22Rv1 (cell line): Measurements from ENCODE around the gene SERPINA12.

Experiments used
- H3K27ac ChIP-seq: fragments of 450-650 bp; 2 replicates; pipeline ENCODE4 v1.5.1; 2017
- CTCF ChIP-seq: fragments of 450-650 bp; IDR thresholded peaks from 2 replicates; pipeline ENCODE4 v1.5.1; 2017; ENCODE audit warnings: mild to moderate bottlenecking
- ZFX ChIP-seq: fragments of 450-650 bp; IDR thresholded peaks from 2 replicates; pipeline ENCODE4 v1.6.1; 2017; ENCODE audit warnings: antibody characterized with exemption, borderline replicate concordance

The SERPINA12 gene

GRCh38 chr14:94481468-94482131 is 27.7 kb downstream of the SERPINA12 start:
- no peak for TF ChIP-seq ZFX
- TF ChIP-seq CTCF: no peak
- no peak overlapping the region for H3K27ac ChIP-seq

- no peak for TF ChIP-seq CTCF
- TF ChIP-seq ZFX: no peak
- no peak overlapping the region for H3K27ac ChIP-seq
Observed at GRCh38 chr14:94480809-94481208, 28.5 kb downstream of the SERPINA12 start.

- TF ChIP-seq CTCF: no peak
- no peak for TF ChIP-seq ZFX
- no peak overlapping the region for H3K27ac ChIP-seq
Observed at GRCh38 chr14:94478420-94478819, 30.8 kb downstream of the SERPINA12 start.

- TF ChIP-seq CTCF (no peak), ZFX (no peak)
- no peak within 1 kb of the TSS for H3K27ac ChIP-seq
Observed at GRCh38 chr14:94476023-94476422, 33.2 kb downstream of the SERPINA12 start, which contains the start of gene SERPINA9. TSS of gene SERPINA9 (minus strand) at chr14:94476197. CDS start at chr14:94469840, 6,357 bp downstream.

DNA sequence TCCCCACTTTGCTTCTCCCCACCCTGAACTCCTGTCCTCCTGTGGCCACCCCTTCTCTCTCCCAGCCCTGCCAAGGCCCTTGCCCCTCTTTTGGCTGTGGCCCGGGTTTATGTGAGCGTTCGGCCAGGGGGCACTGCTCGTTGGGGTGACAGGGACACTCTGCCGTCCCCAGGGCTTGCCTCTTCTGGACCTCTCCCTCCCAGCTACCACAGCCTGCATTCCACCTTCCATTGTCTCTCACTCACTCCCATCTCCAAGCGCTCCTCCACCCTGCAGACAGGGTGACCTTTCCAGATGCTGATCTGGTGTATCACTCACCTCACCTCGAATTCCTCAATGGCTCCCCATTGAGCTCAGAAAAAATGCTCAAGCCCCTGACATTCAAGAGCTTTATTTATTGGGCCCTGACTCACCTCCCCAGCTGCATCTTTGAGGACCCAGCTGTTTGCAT is 34.7 kb downstream of the SERPINA12 start:
- H3K27ac ChIP-seq: no peak overlapping the region
- no peak for TF ChIP-seq ZFX
- no peak for TF ChIP-seq CTCF

DNA sequence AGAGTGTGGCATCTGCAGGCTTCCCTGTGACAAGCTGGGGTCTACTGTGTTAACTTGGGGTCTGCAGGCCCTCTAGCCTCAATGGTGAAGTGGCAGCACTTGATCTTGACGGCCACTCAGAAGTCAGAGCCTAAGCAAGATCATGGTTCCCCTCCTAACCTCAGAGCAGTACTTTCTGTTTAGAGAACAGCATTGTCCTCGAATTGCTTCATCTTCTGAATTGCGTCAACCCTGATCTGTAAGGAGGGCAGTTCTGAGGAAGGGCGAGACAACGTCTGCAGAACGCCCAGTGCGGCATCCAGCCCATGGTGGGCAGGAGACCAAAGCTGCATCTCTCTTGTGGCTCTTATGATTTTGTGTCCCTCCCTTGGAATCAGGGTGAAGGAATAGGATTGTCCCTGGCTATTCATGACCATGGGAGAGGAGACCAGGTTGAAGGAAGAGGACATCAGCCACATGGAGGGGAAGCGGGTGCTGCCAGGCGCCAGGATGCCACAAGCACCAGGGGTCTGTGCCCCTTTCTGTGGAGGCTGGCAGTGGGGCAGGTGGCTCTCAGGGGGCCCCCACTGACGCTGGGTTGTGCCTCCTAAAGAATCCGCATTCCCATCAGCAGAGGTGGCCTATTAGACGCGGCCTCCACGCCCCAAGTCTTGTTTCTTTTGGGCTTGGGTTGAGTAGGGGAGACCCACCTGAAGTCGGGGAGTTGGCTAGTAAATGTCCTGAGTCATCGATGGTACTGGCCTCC is 35.4 kb downstream of the SERPINA12 start:
- TF ChIP-seq ZFX: no peak
- TF ChIP-seq CTCF: no peak
- H3K27ac ChIP-seq: no peak overlapping the region

DNA sequence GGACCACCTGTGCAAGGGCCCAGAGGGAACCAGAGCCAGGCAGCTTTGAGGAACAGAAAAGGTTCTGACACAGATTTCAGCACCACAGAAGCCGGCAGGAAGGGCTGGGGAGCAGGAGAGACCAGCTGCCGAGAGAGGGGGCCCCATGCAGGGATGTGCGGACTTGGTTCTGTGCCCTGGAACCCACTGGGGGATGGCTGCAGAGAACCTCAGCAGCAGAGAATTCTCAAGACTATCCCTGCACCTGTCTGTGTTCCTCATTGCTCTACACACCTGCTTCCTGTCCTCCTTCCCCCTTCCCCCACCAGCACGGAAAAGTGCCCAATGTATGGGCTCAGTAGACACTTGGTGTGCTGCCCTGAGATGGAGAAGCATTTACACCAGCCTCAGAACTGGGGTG is 36.4 kb downstream of the SERPINA12 start:
- TF ChIP-seq CTCF (no peak), ZFX (no peak)
- no peak overlapping the region for H3K27ac ChIP-seq
